GM18511 (cell line): Measurements from ENCODE around the gene ADRB1.

Experiments
- ATAC-seq: cut with Tn5 transposase; IDR thresholded peaks from one replicate; pipeline ENCODE4 v1.9.1; 2021; ENCODE audit warnings: mild to moderate bottlenecking, moderate library complexity; ENCODE audit not compliant: unreplicated experiment

The ADRB1 gene

DNA sequence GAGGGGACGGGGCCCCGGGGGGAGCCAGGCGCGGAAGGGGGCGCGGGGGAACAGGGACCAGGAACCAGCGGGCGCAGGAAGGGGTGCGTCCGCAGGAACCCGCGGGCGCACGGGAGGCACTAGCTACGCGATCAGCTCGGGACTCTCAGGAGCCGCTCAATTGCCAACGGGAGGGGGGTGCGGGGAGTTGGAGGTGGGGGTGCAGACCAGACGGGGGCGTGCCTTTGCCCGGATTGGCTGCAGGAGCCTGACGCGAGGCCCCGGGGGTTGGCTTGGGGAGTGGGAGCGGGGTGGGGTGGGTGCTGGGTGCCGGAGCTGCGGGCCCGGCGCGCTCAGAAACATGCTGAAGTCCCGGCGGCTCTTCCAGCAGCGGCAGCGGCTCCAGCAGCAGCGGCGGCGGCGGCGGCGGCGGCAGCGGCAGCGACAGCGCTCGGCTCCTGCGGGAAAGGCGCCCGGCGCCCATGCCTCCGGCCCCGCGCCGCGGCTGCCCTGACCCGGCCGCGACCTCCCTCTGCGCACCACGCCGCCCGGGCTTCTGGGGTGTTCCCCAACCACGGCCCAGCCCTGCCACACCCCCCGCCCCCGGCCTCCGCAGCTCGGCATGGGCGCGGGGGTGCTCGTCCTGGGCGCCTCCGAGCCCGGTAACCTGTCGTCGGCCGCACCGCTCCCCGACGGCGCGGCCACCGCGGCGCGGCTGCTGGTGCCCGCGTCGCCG, at the start of gene ADRB1:
Gene ADRB1 (plus strand): TSS at position 335 of the 715 bp plus-strand sequence. CDS start 267 bp downstream, at position 602.
- peak; percentile 70 for ATAC-seq

DNA sequence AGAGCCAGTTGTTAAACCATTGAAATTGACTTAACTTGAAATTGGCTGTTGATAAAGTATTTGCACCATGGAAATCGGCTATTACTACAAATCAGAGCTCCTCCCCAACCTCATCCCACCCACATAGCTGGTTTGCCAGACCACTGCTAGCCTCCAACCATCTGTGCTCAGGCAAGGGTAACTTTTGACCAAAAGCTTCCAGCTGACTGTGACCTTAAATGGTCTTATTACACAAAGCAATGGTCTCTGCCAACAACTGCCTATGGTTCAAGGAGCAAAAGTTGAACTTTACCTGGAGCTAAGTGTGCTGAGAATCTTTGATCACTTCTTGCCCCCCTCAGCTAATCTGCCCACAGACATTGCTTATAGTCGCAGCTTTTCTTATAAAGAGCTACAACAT, 48.5 kb upstream of the ADRB1 start:
- no peak for ATAC-seq

DNA sequence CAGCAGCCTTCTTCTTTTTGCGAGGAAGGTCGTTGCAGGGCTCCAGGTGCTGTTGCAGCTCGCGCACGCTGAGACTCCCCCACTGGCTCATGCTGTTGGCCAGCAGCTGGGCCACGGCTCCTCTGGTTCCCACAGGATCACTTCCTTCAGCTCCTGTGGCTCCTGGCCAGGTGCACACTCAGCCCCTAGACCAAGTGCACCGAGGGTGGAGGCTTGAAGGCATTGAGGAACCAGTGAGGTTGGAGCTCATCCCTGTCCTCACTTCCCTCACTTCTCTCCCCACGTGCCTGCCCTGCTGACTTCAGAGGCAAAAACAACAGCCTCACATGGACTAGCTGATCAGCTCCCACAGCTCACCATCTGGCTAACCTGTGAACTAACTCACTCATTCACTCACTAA, 46.2 kb upstream of the ADRB1 start:
- no peak for ATAC-seq

DNA sequence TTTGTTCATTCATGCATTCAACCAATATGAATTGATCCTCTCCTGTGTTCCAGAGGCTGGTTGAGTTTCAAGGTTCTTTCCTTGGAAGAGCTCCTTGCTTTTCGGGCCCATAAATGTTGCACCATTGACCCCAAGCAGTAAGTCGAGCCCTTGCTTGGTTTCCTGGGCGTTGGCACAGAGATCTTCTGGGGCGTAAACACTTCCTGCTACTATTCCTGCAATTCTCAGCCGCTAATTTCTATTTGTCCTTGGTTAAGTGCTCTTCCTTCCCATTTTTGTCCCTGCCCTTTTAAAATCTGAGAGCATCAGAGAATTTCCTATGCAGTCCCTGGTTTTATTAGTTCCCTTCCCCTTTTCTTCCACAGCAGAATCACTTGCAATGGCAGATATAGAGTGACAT, 44.1 kb upstream of the ADRB1 start:
- no peak for ATAC-seq

DNA sequence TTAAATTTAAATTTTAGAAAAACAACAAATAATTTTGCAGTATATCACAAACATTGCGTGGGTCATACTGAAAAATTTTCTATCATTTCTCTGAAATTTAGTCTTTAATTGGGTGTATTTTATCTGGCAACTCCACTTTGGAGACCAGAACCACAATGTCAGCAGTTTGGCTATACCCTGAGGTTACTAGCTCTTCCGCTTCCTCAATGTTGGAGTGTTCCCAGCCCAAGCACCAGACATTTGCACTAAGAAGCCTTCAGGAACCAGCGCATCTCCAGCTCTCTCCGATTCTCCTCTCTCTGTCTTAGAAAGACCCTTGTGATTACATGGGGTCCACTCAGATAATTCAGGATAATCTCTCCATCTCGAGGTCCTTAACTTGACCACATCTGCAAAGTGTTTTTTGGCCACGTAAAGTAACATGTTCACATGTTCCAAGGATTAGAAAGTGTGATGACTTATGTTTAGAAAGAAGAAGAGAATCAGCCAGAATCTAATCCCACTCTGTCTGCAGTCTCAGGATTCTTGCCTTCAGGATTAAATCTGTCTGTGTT, 43.1 kb upstream of the ADRB1 start:
- no peak for ATAC-seq

DNA sequence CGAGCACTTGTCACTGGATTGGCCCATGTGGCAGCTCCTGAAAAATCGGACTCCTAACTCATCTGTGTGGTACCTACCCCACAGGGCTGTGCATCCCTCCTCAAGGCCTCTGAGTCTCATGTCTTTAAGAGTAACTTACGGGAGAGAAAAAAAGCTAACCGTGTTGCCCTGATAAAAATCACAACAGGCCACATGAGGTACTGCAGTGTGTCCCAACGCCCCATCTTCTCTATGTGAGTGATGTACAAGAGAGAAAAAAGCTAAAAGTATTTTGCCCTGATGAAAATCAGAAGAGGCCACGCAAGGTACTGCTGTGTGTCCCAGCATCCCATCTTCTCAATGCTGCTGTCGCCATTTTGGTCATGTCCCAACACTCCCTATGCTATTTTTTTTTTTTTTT, 41.2 kb upstream of the ADRB1 start:
- ATAC-seq, result no peak

DNA sequence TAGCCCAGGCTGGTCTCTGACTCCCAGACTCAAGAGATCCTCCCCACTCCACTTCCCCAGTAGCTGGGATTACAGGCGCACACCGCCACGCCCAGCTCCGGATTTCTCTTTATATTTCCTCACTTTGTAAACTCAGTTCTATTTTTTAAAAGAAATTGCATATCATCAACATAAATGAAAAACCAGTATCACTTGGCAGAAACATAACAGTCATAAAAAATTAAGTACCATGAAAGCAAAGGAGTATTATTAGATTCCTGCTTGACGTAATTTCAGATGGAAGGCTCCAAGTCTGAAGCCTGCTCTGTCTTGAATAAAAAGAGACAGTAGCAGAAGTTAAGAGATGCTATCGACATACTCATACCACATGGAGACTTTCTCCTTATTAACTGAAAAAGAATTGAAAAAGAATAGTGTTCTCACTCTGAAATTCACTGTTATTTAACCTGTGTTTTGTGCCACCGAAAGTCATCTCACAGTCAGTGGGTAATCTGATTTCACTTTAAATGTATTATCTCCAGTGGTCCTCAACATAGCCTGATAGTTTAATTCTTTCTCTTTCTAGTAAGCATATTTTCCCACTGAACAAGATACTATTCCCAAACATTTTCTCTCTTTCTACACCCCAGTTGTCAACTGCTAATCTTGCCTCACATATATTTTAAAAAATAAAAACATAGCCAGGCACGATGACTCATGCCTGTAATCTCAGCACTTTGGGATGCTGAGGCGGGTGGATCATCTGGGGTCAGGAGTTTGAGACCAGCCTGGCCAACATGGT, 40.3 kb upstream of the ADRB1 start:
- no peak for ATAC-seq

GRCh38 chr10:114009281-114009996, 34.2 kb upstream of the ADRB1 start:
- ATAC-seq, result no peak

DNA sequence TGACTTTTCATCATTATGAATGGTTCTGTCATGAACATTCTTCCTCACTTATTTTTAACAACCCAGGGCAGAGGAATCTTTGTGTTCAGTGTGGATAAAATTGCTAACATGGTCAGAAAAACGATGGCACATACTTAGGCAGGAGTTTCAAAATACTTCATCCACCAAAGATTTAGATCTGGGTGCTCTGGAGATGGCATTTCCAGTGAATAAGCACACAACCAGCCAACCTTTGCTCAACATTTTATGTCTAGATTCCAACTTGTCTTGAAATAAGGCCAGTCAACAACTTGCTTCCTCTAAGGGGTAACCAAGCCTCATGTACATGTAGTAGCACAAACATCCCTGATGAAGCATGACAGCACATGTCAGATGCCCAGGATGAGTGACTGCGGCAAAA, 33.4 kb upstream of the ADRB1 start:
- no peak for ATAC-seq

GRCh38 chr10:114012650-114013049, 31.0 kb upstream of the ADRB1 start:
- ATAC-seq, result no peak

- ATAC-seq, result no peak
Measured at GRCh38 chr10:114015708-114016107, 28.0 kb upstream of the ADRB1 start.

DNA sequence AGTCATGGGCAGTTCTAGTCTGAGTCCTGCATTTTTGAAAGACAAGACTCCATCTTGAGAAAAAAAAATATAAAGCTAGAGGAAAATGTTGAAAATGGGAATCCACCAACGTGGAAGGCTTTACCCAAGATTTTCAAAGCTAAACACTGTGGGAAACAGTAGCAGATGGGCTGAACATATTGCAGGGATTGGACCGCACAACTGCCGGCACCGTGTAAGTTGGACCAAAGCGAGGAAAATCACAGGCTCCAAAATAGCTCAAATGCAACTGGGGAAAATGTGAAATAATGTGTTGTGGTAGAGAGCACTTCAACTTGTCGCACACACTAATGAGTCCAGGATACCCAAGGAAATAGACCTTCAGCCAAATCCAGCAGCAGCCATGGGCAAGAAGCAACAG, 26.4 kb upstream of the ADRB1 start:
- no peak for ATAC-seq

DNA sequence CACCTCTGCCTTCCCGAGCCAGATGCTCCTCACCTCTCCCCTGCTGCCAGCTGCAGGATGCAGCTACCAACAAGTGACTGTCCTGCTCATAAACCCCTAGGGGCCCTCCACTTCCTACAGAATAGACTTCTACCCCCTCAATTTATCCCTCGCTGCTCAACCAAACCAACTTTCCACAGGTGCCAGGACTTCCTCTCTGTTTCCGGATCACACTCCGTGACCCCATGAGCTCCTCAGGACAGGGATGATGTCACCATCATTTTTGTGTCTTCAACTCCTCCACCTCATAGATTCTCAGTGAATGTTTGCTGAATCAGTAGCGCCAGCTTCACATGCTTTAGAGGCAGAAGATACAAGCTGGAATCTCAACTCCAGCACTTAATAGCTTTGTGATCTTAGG, 25.8 kb upstream of the ADRB1 start:
- no peak for ATAC-seq

DNA sequence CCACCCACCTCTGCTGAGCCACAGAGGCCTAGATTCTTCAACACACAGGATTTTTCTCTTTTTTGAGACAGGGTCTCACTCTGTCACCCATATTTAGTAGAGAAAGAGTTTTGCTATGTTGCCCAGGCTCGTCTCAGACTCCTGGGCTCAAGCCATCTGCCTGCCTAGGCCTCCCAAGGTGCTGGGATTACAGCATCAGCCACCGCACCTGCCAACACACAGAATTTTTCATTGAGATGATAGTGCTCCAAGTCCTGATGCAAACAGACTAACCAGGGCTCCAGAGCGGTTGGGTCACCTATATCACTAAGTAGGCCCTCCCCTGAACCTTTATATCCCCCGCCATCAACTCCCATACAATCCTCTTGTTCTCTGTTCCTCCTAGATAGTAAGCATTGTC, 24.4 kb upstream of the ADRB1 start:
- no peak for ATAC-seq

DNA sequence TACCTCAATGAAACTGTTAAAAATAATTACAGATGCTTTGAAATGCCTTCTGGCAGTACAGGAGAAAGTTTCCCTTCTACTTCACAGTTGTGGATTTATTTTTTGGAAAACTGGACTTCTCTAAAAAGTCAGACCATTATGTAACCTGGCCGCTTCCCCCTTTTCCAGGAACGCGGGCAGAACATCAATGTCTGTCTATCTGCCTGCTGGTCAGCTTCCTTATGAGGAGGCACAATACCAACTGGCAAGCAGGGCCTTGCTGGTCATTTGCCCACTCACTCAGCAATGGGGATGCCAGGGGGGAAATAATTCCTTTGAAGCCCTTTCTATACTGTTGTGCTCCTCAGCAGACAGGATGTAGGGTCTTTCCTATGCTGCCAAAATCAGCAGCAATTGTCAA, 22.5 kb upstream of the ADRB1 start:
- ATAC-seq, result no peak

DNA sequence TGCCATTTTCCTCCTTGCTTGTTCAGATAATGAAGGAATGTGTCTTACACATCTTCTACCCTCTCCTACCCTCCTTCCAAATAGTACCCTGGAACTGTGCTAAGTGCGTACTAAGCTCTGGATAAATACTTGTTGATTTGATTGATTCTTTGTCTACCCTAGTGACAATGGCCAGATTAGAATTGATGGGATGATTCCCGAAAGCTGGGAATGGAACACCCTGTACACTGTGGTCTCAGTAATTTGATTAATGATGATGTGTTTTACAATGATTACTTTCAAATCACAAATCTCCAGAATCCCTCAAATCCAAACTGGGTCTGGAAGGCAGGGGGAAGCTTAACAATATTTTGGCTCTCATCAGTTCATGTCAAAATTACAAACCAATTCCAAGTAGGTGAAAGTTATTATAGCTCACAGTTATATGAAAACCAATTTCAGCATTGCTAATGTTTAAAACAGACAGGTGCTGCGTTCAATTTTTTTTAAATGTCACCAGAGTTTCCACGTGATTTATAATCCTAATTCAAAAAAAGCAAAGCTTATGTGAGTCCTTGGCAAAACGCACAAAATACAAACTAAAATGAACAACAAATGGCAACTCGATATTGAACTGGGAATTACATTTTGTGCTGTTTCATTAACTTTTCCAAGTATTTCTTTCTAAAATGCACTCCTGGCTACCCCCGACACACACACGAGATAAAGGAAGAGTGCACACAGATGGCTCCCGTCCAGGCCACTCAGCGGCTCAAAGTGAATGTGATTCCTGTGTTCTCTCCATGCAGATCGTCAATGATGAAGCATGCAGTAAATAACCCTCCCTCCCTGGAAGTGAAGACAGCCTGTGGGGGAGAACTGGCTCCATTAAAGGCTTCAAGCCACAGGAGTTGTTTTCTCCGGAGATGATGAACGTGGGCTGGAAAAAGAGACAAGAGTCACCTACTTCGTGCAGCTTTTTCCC, 21.7 kb upstream of the ADRB1 start:
- no peak for ATAC-seq

GRCh38 chr10:114022766-114023597, 20.7 kb upstream of the ADRB1 start:
- no peak for ATAC-seq

DNA sequence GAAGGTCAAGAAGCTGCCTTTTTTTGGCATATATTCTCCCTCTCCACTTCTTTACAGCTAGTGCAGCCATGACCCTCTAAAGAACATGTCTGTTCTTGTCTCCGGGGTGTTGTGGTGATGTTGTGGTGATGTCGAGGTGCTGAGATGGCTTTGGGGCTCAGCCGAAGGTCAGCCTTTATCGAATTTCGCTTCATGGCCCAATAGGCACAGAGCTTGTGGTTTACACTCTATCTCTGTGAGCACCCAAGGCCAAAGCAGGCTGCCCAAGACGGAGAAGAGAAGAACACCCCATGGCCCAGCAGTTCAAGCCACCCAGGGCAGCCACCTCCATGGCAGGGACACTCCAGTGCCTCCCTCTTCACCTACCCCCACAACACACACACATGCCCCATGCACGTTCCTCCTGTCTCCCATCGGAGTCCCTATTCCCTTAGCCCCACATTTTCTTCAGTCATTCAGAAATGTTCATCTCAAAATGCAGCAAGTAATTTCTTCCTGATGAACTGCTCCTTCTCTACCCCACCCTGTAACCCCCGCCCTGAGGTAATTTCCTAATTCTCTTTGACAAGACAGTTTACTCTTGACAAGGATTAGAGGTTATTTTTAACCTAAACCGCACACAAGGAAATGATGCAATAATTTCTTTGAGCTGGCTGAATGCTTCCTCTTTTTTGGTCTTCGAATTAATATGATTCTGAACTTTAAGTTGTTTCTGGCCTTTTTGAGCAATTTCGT, 18.6 kb upstream of the ADRB1 start:
- peak; percentile 95 for ATAC-seq

DNA sequence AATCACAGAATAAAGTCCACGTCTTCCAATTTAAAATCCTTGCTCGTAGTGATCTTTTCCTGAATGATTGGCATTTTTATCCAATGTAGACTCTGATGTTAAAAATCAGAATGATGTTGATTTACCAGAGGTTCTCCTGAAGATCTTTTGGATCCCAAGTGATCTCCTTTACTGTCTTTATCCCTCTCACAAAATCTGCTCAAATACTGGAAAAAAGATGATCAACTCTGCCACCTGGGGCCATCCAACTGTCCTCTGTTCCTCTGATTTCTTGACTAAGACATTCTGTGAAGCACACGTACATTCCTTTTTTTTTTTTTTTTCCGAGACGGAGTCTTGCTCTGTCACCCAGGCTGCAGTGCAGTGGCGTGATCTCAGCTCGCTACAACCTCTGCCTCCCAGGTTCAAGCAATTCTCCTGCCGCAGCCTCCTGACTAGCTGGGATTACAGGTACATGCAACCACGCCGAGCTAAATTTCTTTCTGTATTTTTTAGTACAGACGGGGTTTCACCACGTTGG, 18.0 kb upstream of the ADRB1 start:
- ATAC-seq, result no peak
